ENCODE data around the gene RINL. TPM values are rescaled to one million over a fixed set of nuclear protein-coding genes. Genes with fewer than 3 reads are reported as not detected.
A peak's percentile ranks its signal among the peaks of the same experiment; 100 is the strongest.

RINL gene
- total RNA-seq, 2 donors from 2014 or later = 4.7 to 5.5 TPM

DNA sequence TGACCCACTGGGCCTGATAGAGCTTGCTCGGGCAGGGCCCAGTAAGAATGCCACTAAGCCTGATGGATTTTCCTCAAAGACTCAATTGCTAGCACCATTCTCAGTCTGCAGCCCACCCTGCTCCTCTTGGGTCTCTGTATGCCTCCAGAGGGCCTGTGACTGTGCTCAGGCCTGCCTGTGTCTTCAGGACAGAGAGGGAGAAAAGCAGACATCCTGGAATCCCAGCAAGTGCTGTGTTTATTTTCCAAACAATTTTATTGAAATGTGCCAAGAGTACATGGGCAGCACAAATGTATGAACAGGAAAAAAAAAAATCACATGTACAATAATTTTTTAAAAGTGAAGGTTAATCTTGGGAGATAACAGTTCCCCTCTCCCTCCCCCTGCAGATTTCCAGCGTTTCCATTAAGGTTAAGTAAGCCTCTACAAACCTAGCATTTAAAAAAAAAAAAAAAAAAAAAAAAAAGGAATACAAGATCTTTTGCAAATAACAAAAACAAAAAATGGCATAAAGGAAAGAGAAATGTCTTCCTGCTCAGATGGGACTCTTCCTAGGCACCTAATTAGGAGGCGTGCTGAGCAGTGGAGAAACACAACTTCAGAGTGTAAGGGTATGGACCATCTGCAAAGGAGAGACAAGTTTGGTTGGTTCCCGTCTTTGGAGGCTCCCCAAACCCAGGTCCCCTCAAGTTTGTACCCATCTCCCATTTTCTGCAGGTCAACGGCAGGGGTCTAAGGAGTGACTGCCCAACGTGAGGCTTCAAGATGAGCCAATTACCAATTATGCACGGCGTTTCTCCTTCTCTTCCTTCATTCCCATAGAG lies 41.7 kb downstream of the RINL start:
- DNase-seq (ENCODE audit: low spot score) (no peak), ATAC-seq (ENCODE audit: insufficient number of reproducible peaks, low FRiP score, low read depth) (no peak)
- Histone ChIP-seq H3K27ac (peak overlapping the region; percentile 62 to 71), H3K36me3 (peaks cover 47% of the 10 kb centered on the region), H3K4me3 (no peak overlapping the region), H3K9me3 (no peaks in the 10 kb centered on the region), H3K27me3 (replicated peaks; ENCODE audit: insufficient read depth) (no peaks in the 10 kb centered on the region), H3K4me1 (ENCODE audit: control insufficient read depth in 1 of 2, low read depth in 2 of 2) (peaks cover 3 to 42% of the 10 kb centered on the region in 2 donors)
- TF ChIP-seq, protein P1, sequence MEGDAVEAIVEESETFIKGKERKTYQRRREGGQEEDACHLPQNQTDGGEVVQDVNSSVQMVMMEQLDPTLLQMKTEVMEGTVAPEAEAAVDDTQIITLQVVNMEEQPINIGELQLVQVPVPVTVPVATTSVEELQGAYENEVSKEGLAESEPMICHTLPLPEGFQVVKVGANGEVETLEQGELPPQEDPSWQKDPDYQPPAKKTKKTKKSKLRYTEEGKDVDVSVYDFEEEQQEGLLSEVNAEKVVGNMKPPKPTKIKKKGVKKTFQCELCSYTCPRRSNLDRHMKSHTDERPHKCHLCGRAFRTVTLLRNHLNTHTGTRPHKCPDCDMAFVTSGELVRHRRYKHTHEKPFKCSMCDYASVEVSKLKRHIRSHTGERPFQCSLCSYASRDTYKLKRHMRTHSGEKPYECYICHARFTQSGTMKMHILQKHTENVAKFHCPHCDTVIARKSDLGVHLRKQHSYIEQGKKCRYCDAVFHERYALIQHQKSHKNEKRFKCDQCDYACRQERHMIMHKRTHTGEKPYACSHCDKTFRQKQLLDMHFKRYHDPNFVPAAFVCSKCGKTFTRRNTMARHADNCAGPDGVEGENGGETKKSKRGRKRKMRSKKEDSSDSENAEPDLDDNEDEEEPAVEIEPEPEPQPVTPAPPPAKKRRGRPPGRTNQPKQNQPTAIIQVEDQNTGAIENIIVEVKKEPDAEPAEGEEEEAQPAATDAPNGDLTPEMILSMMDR (IDR thresholded peaks at IDR 0.05) = no peak

DNA sequence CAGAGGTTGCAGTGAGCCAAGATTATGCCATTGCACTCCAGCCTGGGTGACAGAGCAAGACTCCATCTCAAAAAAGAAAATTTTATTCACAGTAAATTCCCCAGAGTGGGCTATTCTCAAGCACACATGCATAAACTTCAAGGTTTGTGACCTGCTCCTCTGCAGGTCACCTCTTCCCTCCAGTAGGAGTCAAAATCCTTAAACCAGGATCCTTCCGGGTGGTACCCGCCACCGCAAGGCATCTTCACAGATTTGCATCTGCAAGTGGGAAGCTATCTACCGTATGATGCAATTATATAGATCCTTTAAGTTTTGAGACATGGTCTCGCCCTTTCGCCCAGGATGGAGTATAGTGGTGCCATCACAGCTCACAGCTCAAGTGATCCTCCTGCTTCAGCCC lies 43.5 kb downstream of the RINL start:
- no peak overlapping the region for H3K4me3 ChIP-seq
- TF ChIP-seq, protein P1 (IDR thresholded peaks at IDR 0.05) = no peak
- peaks cover 6 to 57% of the 10 kb centered on the region in 2 donors for H3K4me1 ChIP-seq (ENCODE audit: control insufficient read depth in 1 of 2, low read depth in 2 of 2)
- peak overlapping the region; percentile 62 to 71 for H3K27ac ChIP-seq
- no peak for DNase-seq (ENCODE audit: low spot score)
- H3K36me3 ChIP-seq = peaks cover 29% of the 10 kb centered on the region
- no peaks in the 10 kb centered on the region for H3K9me3 ChIP-seq
- ATAC-seq (ENCODE audit: insufficient number of reproducible peaks, low FRiP score, low read depth) = no peak
- H3K27me3 ChIP-seq (replicated peaks; ENCODE audit: insufficient read depth) = no peaks in the 10 kb centered on the region

DNA sequence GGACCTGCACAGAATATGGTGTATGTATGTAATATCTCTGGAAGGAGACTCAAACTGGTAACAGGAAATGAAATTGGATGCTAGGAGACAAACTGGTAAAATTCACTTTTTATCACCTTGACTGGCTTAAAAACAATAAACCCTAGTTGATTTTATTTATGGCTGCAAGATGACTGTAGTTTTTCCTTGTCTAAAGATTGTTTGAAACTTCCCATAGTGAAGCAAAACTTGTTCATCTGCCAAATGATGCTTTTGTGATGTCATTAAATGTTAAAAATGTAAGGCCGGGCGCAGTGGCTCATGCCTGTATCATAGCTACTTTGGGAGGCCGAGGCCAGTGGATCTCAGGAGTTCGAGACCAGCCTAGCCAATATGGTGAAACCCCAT lies 44.0 kb downstream of the RINL start:
- H3K27me3 ChIP-seq (replicated peaks; ENCODE audit: insufficient read depth) = no peaks in the 10 kb centered on the region
- peaks cover 6 to 57% of the 10 kb centered on the region in 2 donors for H3K4me1 ChIP-seq (ENCODE audit: control insufficient read depth in 1 of 2, low read depth in 2 of 2)
- no peak for ATAC-seq (ENCODE audit: insufficient number of reproducible peaks, low FRiP score, low read depth)
- H3K27ac ChIP-seq = peak overlapping the region; percentile 8 to 71
- H3K36me3 ChIP-seq = peaks cover 24% of the 10 kb centered on the region
- H3K4me3 ChIP-seq = no peak overlapping the region
- DNase-seq (ENCODE audit: low spot score) = no peak
- H3K9me3 ChIP-seq = no peaks in the 10 kb centered on the region
- TF ChIP-seq, protein P1 (IDR thresholded peaks at IDR 0.05) = no peak

DNA sequence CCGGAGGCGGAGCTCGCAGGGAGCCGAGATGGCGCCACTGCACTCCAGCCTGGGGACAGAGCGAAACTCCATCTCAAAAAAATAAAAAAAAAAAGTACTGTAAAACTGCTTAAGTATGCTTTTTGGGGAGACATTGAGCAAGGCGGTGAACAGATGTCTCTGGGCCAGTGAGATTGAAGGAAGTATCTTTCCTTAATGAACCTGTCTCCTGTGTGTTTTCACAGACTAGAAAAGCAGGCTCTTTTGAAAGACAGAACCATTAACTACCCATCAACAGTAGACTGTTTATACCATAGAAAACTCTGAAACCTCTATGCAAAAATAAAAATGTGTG lies 45.0 kb downstream of the RINL start:
- Histone ChIP-seq H3K27ac (peak overlapping the region in 1 of 2 donors; percentile 63), H3K4me1 (ENCODE audit: control insufficient read depth in 1 of 2, low read depth in 2 of 2) (peaks cover 6 to 57% of the 10 kb centered on the region in 2 donors), H3K4me3 (no peak overlapping the region), H3K27me3 (replicated peaks; ENCODE audit: insufficient read depth) (no peaks in the 10 kb centered on the region), H3K9me3 (no peaks in the 10 kb centered on the region), H3K36me3 (peaks cover 14% of the 10 kb centered on the region)
- ATAC-seq (ENCODE audit: insufficient number of reproducible peaks, low FRiP score, low read depth) (no peak), DNase-seq (ENCODE audit: low spot score) (no peak)
- TF ChIP-seq, protein P1 (IDR thresholded peaks at IDR 0.05) = no peak

DNA sequence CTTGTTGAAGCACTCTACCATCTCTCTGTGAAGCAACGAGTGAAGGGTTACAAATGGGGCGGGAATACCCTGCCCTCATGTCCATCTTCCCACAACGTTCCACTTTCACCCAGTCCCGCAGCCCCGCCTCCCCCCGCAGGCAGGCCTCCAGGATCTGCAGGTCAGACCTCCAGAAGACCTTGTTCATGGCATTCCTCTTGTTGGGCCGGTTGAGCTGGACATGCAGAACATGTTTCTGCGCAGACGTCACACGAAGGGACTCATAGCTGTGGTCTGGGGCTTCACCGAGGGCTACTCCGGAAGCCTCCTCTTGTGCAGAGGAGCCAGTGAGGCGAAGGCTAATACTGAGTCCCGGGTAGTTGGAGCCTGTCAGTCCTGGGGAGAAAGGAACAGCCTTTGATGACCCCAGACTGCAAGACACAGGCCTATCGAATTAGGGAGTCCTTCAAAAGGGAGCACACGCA lies 46.9 kb downstream of the RINL start:
- Histone ChIP-seq H3K27ac (peak overlapping the region; percentile 70 to 91), H3K4me3 (peak overlapping the region; percentile 77), H3K9me3 (no peaks in the 10 kb centered on the region), H3K36me3 (peaks cover 7% of the 10 kb centered on the region), H3K4me1 (ENCODE audit: control insufficient read depth in 1 of 2, low read depth in 2 of 2) (peaks cover 6 to 43% of the 10 kb centered on the region in 2 donors), H3K27me3 (replicated peaks; ENCODE audit: insufficient read depth) (no peaks in the 10 kb centered on the region)
- DNase-seq (ENCODE audit: low spot score) (peak; percentile 34), ATAC-seq (ENCODE audit: insufficient number of reproducible peaks, low FRiP score, low read depth) (peak; percentile 33)
- TF ChIP-seq, protein P1 (IDR thresholded peaks at IDR 0.05) = no peak
